ENCODE results near the gene CXCL17.

Gene CXCL17

GRCh38 chr19:42397263-42398166, 45.2 kb downstream of the CXCL17 start:
- no peak for DNase-seq

- peak; percentile 83 for DNase-seq
Measured at GRCh38 chr19:42396381-42397262, 46.1 kb downstream of the CXCL17 start.

- no peak for DNase-seq
Measured at GRCh38 chr19:42394751-42395150, 48.0 kb downstream of the CXCL17 start.

GRCh38 chr19:42392165-42392564, 50.6 kb downstream of the CXCL17 start:
- DNase-seq: no peak

GRCh38 chr19:42389899-42390298, 52.8 kb downstream of the CXCL17 start, which contains the start of gene CNFN:
Gene CNFN, minus strand, starts transcription at chr19:42390297. Its CDS starts 1,260 bp downstream, at chr19:42389037.
- DNase-seq: no peak

GRCh38 chr19:42388851-42389489, 53.8 kb downstream of the CXCL17 start:
- no peak for DNase-seq

GRCh38 chr19:42386974-42387707, 55.6 kb downstream of the CXCL17 start:
- DNase-seq: peak; percentile 50

- no peak for DNase-seq
Measured at GRCh38 chr19:42380155-42380554, 62.6 kb downstream of the CXCL17 start.

Data from activated CD4-positive, alpha-beta T cell treated with anti-CD3 and anti-CD28 coated beads for 1 hour (primary cell).